Stimulated activated CD4-positive, alpha-beta T cell treated with anti-CD3 and anti-CD28 coated beads, Interleukin-12 subunit alpha, Interleukin-12 subunit beta, amount 100 ng/mL, for 4 hours (primary cell): ENCODE data around the gene DMKN.

ENCODE experiments used
- DNase-seq: peaks from one replicate; pipeline ENCODE4 v3.0.0-alpha.2; 2020

DMKN gene

DNA sequence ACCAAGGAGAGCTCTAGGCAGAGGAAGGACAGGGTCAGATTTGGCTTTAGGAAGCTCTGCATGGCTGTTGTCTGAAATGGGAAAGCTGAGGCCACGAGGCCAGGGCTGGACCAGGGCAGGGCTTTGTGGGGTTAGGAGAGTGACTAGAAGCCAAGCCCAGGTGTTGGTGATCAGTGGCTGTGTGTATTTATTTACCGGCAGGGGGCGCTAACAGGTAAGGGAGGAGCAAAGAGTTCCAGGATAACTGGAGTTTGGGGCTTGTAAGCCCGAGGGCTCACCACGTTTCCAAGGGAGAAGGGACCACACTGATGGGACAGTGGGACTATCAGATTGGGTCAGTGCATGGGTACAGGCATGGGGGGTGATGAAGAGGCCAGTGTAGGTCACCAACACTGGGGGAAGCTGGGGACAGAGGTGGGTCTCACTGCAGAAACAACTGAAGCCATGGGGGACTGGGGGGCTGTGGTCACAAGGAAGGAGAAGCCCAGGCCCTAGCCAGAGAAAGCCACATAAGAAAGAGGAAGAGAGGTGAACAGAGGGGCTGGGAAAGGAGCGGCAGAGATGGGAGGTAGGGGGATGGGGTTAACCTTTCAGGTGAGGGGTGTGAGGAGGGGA lies 35.8 kb upstream of the DMKN start:
- DNase-seq = peak; percentile 35

DNA sequence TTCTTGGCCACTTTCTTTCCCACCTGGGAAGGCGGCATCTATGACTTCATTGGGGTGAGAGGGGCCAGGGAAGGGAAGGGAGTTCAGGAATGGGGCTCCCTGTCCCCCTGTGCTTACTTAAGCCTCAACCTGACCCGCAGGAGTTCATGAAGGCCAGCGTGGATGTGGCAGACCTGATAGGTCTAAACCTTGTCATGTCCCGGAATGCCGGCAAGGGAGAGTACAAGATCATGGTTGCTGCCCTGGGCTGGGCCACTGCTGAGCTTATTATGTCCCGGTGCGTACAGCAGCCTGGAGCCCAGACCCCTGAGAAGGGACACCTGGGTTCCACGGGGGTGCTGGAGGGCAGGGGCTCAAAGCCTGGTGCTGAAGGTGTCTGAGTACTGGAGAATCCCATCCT lies 33.1 kb upstream of the DMKN start:
- DNase-seq = no peak

DNA sequence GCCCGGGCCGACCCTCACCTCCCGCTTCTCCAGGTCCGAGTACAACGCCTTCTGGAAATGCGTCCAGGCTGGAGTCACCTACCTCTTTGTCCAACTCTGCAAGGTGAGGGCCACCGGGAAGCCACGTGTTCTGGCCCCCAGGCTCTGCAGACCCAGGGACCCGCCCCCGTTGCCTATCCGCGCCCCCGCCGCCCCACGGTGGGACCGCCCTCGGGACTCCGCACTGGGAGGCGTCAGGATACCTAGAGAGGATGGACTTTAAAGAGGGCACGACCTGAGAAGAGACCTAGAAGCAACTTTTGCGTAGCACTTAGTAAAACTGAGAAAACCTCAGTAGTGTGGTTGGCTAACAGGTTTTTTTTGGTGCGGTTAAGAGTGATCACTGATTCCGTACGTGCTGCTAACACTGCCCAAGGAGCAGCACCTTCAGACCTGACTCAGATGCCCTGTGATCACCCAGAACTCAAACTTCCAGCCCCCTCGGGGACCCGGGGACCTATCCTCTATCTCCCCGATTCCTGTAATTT lies 32.5 kb upstream of the DMKN start:
- peak; percentile 67 for DNase-seq

DNA sequence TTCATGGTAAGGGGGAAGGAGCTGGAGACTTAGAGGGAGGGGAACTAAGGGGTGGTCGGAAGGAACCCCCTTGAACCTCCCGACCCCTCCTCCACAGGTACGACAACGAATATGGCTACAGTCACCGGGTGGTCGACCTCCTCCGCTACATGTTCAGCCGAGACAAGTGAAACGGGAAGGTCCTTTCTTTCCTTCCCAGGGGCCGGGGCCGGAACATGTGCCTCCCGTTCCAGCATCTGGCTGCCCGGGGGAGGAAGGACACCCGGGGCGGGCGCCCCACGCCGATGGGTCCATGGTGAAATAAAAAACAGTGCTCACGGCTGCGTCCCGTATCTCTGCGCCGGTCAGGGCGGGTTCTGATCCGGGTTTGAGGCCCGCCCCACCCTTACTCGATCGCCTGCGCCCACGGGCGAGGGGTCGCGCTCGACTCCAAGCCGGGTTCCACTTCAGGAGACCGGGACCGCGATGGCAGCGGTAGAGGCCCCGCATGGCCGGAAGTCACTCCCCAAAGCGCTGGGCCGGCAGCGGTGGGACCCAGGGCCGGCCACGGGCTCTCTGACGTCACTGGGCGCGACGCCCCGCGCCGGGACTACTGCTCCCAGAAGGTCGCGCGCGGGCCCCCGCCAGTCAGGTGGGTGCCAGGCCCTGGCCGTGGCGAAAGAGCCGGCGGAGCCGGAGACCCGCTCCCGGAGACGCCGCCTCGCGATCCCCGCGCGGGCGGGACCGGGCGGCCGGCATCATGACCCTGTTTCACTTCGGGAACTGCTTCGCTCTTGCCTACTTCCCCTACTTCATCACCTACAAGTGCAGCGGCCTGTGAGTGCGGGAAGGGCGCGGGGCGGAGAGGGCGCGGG lies 31.8 kb upstream of the DMKN start, which contains the start of gene TMEM147:
TSS of gene TMEM147 (plus strand) at position 626 of the 854 bp plus-strand sequence. CDS start at position 740, 114 bp downstream.
- peak; percentile 85 for DNase-seq

DNA sequence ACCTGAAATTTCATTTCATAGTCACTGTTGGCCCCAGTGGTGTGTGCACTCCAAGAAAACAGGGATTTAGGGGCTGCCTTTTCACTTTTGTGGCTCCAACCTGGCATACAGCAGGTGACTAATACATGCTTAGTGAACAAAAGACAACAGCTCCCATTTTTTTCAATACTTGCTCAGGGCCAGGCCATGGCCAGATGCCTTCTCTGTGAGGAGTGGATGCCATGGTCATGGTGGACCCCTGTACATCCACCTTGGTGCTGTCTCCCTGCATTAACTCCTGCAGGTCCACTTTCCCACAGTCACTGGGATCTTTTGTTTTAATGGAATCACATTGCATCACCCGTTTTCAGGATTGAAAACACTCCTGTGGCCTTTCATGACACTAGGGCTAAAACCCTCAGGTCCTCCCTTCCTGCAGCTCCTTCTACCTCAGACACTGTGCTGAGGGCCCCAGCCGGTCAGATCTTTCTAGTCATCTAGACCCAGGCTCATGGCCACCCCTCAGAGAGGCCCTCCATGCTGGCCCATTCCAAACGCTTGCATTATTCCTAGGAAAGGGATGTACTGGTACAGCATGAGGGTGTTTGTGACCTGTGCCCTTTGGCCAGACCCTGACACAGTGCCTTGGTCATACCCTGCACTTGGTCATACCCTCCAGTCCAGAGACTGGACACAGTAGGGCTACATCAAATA lies 30.8 kb upstream of the DMKN start:
- DNase-seq = no peak

DNA sequence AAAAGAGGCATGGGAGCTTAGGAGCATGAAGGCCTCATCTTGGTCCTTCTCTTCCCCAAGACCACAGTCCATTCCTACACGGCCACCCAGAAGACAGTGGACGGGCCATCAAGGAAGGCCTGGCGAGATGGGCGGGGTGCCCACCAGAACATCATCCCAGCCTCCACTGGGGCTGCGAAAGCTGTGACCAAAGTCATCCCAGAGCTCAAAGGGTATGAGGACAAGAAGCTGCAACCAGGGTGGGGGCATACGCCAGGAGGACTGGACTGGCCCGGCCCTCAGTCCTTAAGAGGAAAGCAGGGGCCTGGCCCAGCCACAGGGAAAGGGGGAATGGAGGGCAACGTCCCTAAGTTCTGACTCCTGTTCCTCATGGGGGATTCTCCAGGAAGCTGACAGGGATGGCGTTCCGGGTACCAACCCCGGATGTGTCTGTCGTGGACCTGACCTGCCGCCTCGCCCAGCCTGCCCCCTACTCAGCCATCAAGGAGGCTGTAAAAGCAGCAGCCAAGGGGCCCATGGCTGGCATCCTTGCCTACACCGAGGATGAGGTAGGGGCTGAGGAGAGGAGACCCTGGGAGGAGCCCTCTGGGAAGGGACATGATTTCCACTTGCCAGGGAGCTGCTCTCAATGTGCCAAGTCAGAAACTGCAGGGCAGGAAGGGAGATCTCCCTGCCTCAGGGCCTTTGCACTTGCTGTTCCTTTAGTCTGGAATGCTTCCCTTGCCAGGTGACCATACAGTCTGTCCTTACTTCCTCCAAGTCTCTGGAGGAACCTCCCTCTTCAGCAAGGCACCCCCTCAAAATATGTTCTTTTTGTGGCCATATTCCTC lies 30.0 kb upstream of the DMKN start:
- DNase-seq = no peak

DNA sequence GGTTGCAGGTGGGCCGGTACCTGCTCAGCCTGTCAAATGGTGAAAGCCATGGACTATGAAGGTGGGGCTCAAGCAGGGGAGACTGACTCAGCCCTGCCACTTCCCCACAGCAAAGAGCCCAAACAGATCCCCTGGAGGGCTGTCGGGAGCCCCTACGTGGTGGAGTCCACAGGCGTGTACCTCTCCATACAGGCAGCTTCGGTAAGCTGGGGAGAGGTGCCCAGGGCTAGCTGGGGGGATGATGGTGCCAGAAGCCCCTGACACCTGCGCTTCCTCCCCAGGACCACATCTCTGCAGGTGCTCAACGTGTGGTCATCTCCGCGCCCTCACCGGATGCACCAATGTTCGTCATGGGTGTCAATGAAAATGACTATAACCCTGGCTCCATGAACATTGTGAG lies 28.8 kb upstream of the DMKN start:
- no peak for DNase-seq

DNA sequence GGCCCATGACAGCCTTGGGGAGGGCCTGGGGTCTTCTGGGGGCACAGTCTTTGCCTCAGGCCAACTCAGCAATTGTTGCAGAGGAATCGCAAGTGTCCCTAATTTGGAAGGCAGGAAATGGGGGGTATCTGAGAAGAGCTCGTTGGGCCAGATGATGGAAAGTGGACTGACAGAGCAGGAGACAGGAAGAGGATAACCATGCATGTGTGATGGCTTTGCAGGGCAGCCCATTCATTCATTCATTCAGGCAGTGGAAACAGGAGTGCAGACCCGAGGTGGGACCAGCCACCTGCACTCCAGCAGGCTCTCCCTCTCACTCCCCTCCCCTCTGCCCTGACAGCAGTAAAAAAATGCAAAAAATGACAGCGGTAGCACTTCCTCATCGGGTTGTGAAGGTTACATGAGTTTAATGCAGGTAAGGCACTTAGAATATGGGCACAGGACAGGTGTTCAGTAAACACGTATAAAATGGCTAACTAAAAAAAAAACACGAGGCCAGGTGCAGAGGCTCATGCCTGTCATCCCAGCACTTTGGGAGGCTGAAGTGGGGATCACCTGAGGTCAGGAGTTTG lies 27.0 kb upstream of the DMKN start:
- DNase-seq = no peak

DNA sequence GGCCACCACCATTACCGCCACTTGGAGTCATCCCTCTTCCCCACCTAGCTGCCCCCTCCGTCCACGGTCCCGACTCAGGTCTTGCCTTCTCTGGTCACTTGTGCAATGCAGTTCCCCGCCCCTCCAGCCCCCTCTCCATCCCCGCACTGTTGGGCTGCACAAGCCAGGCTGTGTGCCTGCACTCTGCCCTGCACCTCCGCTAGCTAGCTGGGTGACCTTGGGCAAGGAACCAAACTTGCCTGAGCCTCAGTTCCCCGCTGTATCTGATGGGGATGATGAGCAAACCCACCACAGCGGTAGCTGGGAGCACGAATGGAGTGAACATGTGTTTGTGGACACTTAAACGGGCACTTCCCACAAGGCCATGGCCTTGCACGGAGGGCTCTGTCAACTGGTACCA lies 26.4 kb upstream of the DMKN start:
- no peak for DNase-seq

DNA sequence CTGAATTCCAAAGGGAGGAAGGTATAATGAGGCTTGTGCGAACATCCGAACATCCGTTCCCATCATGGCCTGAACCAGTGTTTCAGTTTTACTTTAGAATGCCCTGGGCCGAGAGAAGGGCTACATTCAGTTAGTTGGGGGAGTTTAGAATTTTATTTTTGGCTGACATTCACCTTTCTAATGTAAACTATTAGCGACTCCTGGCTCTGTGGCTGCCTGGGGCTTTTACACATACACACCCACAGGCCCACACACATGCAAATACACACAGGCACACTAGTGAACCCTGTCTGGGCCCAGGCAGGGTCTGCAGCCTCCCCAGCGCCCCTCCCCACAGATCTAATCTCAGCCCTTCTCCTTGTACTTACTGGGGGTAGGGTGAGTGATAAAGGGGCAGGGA lies 25.9 kb upstream of the DMKN start:
- DNase-seq = no peak

DNA sequence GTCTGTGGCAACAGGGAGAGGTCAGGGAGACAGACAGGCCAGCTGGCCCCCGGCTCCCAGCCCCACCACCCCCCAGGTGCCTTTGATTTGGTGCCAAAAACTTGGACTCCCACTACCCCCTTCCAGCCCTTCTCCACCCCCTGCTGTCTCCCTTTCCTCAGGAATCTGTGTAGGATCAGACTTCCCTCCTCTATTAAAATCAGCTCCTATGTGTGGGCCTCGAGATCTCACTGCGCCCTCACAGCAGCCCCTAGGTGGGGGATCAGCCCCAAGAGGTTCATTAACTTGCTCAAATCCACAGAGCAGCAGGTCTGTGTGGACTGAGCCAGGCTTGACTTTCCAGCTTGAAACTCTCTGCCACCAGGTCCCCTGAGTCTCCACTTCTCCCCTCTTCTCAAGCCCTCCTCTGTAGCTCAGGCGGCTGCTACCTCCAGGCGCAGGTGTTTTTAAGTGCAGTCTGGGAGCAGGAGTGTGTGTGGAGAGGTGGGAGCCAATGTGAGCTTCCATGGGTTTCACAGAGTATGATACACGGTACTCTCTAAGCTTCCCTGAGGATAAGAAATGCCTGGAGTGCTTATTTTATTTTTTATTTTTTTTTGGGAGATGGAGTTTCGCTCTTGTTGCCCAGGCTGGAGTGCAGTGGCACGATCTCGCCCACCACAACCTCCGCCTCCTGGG lies 21.5 kb upstream of the DMKN start:
- DNase-seq = no peak

DNA sequence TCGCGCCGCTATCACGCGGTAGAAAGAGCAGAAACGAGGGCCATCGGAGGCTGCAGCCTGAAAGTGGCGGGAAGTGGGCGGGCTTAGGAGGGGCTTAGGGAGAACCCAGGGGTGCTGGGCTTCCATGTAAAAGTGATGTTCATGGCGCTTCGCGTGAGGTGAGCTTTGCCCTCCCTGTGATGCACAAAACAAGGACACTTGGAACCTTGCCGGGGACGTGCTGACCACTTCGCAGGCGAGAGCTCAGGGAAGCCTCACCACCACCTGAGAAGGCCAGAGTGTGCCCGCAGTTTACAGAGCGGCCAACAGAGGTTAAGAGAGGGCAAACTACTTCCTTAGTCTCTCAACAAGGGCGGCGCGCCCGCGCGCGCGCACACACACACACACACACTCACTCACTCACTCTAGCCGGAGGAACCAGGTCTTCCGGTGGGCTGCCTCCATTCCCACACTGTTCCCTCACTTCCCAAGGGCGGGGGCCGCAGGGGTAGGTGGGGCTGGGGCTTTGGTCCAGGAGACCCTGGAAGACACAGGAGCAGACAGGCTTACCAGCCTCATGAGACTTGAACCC lies 20.5 kb upstream of the DMKN start:
- no peak for DNase-seq

DNA sequence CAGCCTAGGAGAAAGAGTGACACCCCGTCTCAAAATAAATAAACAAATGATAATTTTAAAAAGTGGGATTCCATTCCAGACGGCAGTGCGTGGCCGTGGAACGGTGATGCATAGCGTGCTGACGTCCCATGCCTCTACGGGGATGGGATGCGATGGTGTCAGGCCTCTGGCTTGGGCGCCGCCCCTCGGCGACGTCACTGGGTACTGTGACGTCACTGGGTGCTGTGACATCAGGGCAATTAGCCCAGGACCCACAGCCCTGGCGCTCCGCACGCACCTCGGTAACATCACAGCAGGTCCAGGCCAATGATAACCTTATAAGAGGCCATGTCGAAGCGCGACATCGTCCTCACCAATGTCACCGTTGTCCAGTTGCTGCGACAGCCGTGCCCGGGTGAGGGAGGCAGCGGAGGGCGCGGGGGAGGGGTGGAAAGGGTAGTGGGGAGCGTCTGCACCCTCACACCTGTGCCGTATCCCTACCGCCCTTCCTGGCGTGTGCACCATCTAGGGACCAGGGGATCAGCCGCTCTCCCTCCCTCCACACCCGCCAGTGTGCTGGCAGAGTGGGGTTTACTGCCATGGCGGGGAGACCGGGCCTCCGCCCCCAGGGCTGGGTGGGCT lies 19.9 kb upstream of the DMKN start, which contains the start of gene GAPDHS:
TSS of gene GAPDHS (plus strand) at position 256 of the 621 bp plus-strand sequence. CDS start at position 328, 72 bp downstream.
- no peak for DNase-seq

DNA sequence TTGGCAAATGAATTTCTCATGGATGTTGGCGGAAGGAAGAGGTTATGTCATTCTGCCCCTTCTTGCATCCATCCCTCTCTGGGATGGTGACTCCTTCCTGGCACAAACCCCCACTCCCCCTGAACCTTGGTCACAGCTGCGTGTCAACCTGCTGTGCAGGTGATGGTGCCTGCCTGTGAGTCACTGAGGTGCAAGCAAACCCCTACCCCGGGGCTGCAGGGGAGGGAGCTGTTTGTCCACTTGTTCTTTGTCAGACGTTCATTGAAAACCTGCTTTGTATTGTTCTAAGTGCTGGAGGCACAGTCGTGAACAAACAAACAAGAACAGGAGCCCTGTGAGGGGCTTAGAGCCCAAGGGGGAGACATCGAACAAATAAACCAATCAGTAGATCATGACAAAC lies 17.8 kb upstream of the DMKN start:
- no peak for DNase-seq

DNA sequence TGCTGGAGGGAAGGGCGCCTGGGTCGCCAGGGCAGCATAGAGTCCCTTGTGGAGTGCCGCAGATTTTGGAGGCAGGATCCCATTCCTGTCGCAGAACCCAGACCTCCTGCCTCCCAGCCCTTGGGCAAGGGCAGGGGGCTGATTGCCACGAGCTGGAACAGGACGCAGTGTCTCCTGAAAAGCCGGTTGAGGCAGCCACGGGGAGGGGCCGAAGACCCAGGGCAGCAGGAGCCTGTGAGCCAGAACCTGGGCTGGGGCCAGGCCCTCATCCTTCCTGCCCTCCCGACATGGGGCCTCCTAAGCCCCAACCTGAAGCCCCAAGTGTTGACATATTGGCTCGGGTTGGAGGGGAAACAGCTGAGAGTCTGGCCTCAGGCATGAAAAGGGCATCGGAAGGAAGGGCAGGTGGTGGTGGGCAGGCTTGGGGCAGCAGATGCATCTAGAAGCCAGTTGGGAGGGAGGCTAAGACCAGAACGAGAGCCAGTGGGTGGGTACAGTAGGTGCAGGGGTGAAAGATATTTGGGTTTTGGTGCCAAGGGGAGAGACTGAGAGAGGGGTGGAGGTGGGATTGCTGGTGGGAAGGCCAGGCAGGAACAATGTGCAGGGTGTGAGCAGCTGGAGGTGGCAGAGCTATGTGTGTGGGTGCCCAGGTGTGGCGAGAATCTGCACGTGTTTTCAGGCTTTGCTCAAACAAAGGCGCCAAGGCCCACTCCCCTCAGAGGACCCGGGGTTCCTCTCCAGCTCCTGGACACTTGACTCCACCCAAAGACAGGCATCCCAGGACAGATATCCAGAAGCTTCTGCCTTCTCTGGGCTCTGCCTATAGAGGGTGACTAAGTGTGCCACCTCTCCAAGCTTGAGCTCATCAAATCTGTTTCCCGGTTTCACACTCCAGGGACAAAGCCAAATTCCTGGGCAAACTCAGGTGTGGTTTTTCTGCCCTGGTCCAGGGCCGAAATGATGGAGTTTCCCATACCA lies 16.1 kb upstream of the DMKN start:
- no peak for DNase-seq

DNA sequence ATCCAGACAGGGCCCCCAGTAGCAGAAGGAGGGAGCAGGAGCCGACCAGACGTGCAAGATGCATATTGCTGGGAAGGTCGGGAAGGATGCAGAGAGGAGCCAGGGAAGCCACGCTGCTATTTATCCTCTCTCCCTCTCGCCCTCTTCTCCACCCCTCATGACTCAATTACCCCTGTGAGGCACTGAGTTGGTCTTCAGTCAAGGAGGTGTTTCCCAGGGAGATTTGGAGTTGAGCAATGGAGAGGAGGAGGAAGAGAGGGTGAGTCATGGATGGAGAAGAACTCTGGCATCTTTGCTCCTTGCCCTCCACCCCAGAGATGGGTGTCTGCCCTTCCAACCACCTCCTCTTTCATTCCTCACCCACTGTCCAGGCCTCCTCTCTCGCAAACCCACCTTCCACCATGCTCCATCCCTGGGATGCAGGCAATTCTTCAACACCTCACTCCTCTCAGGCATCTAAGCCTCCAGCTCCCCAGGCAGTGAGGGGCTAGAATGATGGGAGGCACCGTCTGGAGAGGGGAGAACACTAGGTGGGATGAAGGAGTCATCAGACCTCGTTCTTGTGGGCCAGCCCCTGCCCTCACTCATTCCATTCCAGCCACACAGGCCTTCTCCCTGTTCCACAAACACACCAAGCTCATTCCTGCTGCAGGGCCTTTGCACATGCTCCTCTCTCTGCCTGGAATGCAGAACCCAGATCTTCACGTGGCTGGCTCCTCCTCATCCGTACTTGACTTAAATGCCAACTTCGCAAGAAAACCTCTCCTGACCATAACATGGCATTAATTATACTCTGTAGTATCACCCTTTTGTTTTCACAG lies 15.0 kb upstream of the DMKN start, which contains the start of gene SBSN:
TSS of gene SBSN (minus strand) at position 94 of the 821 bp plus-strand sequence. CDS start at position 64, 30 bp downstream.
- DNase-seq = no peak

DNA sequence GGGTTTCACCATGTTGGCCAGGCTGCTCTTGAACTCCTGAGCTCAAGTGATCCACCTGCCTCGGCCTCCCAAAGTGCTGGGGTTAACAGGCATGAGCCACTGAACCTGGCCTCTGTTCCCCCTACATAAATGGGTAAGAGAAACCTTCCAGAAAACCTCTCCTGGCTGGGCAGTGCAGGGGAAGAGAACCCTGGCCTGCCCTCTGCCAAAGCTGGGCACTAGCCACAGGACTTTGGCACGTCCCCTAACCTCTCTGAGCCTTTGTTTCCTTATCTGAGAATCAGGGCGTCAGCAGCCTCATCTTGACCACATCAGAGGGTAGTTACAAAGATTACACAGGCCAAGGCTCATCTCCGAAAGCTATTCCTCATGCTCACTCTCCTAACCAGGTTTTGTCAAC lies 12.4 kb upstream of the DMKN start:
- no peak for DNase-seq

DNA sequence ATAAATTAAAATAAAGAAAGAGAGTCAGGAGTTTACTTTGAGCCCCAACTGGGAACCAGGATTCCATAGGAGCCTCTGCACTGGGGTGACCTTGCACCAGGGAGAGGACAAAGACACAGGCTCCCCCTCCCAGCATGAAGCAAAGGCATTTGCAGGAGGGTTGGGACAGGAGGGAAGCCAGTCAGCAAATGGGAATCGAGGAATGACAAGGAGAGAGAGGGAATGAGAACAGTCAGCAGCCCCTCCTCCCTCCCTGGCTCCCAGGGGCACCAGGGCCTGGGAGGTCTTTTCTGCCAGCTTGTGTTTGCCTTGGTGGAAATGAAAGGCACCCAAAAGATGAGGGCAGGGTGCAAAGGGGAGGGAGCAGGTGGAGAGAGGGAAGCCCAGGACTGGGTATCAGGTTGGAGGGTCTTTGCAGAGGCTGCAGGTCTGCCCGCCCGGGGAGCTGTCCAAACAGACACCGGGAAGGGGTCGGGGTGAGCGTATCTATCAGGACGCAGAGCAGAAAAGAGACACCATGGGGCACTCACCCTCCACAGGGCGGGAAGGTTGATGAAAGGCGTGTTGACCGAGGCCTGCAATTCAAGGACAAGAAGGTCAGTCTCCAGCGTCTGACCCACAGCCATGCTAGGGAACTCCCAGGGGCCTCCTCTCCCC lies 10.9 kb upstream of the DMKN start:
- no peak for DNase-seq
